Measurements from ENCODE around the gene SMOC2. TPM values are rescaled to one million over a fixed set of nuclear protein-coding genes. Genes with fewer than 3 reads are reported as not detected.
A peak's percentile ranks its signal among the peaks of the same experiment; 100 is the strongest.

SMOC2 gene
- total and polyA plus RNA-seq, 4 donors = 1.3 to 6.4 (median 4.6) TPM

- no peak overlapping the region for H3K27ac ChIP-seq (ENCODE audit: low read depth in 1 of 2, low read length in 1 of 2)
- H3K36me3 ChIP-seq (ENCODE audit: control insufficient read depth in 4 of 4, insufficient read depth in 4 of 4, low read length in 4 of 4) = no peaks in the 10 kb centered on the region
- H3K27me3 ChIP-seq (ENCODE audit: control insufficient read depth in 3 of 3, insufficient read depth in 3 of 3, low read length in 2 of 3) = peaks cover 0 to 20% (median 18%) of the 10 kb centered on the region in 3 donors
- H3K9me3 ChIP-seq (ENCODE audit: control insufficient read depth in 4 of 4, insufficient read depth in 3 of 4, low read length in 3 of 4) = peaks cover 0 to 8% (median 0%) of the 10 kb centered on the region in 4 donors
- WGBS, 2 donors = 58 to 75% methylated on average over 6 of the region's 6 CpGs
- peaks cover 0 to 5% (median 0%) of the 10 kb centered on the region in 5 donors for H3K4me1 ChIP-seq (ENCODE audit: control insufficient read depth in 5 of 5, insufficient read depth in 5 of 5, low read length in 5 of 5)
- no peak for TF ChIP-seq CTCF (IDR thresholded peaks at IDR 0.05; ENCODE audit: control extremely low read depth, extremely low read depth)
- ATAC-seq (ENCODE audit: insufficient read depth, low FRiP score) (peak; percentile 53), DNase-seq (peak in 2 of 3 donors; percentile 20 to 35)
- no peak overlapping the region for H3K4me3 ChIP-seq
- no peak overlapping the region for H3K9ac ChIP-seq (ENCODE audit: insufficient read depth in 1 of 2, low read length in 2 of 2)
Observed at GRCh38 chr6:168559574-168560098, 118.7 kb downstream of the SMOC2 start.

GRCh38 chr6:168560126-168560525, 119.1 kb downstream of the SMOC2 start:
- H3K9me3 ChIP-seq (ENCODE audit: control insufficient read depth in 4 of 4, insufficient read depth in 3 of 4, low read length in 3 of 4) = peaks cover 0 to 9% (median 0%) of the 10 kb centered on the region in 4 donors
- ATAC-seq (ENCODE audit: insufficient read depth, low FRiP score) = no peak
- no peak overlapping the region for H3K9ac ChIP-seq (ENCODE audit: insufficient read depth in 1 of 2, low read length in 2 of 2)
- H3K27me3 ChIP-seq (ENCODE audit: control insufficient read depth in 3 of 3, insufficient read depth in 3 of 3, low read length in 2 of 3) = peaks cover 0 to 21% (median 20%) of the 10 kb centered on the region in 3 donors
- H3K27ac ChIP-seq (ENCODE audit: low read depth in 1 of 2, low read length in 1 of 2) = no peak overlapping the region
- no peak for DNase-seq
- peaks cover 0 to 5% (median 0%) of the 10 kb centered on the region in 5 donors for H3K4me1 ChIP-seq (ENCODE audit: control insufficient read depth in 5 of 5, insufficient read depth in 5 of 5, low read length in 5 of 5)
- H3K36me3 ChIP-seq (ENCODE audit: control insufficient read depth in 4 of 4, insufficient read depth in 4 of 4, low read length in 4 of 4) = no peaks in the 10 kb centered on the region
- TF ChIP-seq CTCF (IDR thresholded peaks at IDR 0.05; ENCODE audit: control extremely low read depth, extremely low read depth) = no peak
- H3K4me3 ChIP-seq = no peak overlapping the region
- WGBS, 2 donors = 46 to 73% methylated on average over 6 of the region's 6 CpGs

- no peak for ATAC-seq (ENCODE audit: insufficient read depth, low FRiP score)
- Histone ChIP-seq H3K9ac (ENCODE audit: insufficient read depth in 1 of 2, low read length in 2 of 2) (no peak overlapping the region), H3K4me3 (no peak overlapping the region), H3K27ac (ENCODE audit: low read depth in 1 of 2, low read length in 1 of 2) (no peak overlapping the region), H3K27me3 (ENCODE audit: control insufficient read depth in 3 of 3, insufficient read depth in 3 of 3, low read length in 2 of 3) (peaks cover 0 to 33% (median 27%) of the 10 kb centered on the region in 3 donors), H3K9me3 (ENCODE audit: control insufficient read depth in 4 of 4, insufficient read depth in 3 of 4, low read length in 3 of 4) (peaks cover 0 to 9% (median 0%) of the 10 kb centered on the region in 4 donors), H3K36me3 (ENCODE audit: control insufficient read depth in 4 of 4, insufficient read depth in 4 of 4, low read length in 4 of 4) (no peaks in the 10 kb centered on the region), H3K4me1 (ENCODE audit: control insufficient read depth in 5 of 5, insufficient read depth in 5 of 5, low read length in 5 of 5) (peaks cover 0 to 5% (median 0%) of the 10 kb centered on the region in 5 donors)
- no peak for TF ChIP-seq CTCF (IDR thresholded peaks at IDR 0.05; ENCODE audit: control extremely low read depth, extremely low read depth)
- no peak for DNase-seq
- 70 to 76% methylated on average over 29 of the region's 29 CpGs for WGBS, 2 donors
Observed at GRCh38 chr6:168562576-168563151, 121.7 kb downstream of the SMOC2 start.

All from lung (tissue), 12 donors.